Measurements from ENCODE around the gene CENPF. TPM values are rescaled to one million over a fixed set of nuclear protein-coding genes. Genes with fewer than 3 reads are reported as not detected.

Gene CENPF
- total RNA-seq, 1 donor from 2014 or later, result 16.9 TPM

GRCh38 chr1:214623430-214623829, 20.4 kb downstream of the CENPF start:
- DNase-seq (ENCODE audit: low spot score), result no peak

- no peak for DNase-seq (ENCODE audit: low spot score)
Observed at GRCh38 chr1:214632091-214632490, 29.1 kb downstream of the CENPF start.

- DNase-seq (ENCODE audit: low spot score), result no peak
Observed at GRCh38 chr1:214633686-214634085, 30.7 kb downstream of the CENPF start.

GRCh38 chr1:214634267-214634666, 31.3 kb downstream of the CENPF start:
- no peak for DNase-seq (ENCODE audit: low spot score)

- DNase-seq (ENCODE audit: low spot score), result peak; percentile 7
Observed at GRCh38 chr1:214635086-214635485, 32.1 kb downstream of the CENPF start.

GRCh38 chr1:214635506-214635905, 32.5 kb downstream of the CENPF start:
- no peak for DNase-seq (ENCODE audit: low spot score)

GRCh38 chr1:214636436-214636835, 33.4 kb downstream of the CENPF start:
- no peak for DNase-seq (ENCODE audit: low spot score)

- DNase-seq (ENCODE audit: low spot score), result no peak
Observed at GRCh38 chr1:214637125-214637524, 34.1 kb downstream of the CENPF start.

GRCh38 chr1:214637722-214638458, 34.9 kb downstream of the CENPF start:
- peak; percentile 50 for DNase-seq (ENCODE audit: low spot score)

GRCh38 chr1:214638459-214638807, 35.4 kb downstream of the CENPF start:
- DNase-seq (ENCODE audit: low spot score), result no peak

- no peak for DNase-seq (ENCODE audit: low spot score)
Observed at GRCh38 chr1:214638997-214639396, 36.0 kb downstream of the CENPF start.

GRCh38 chr1:214640431-214641213, 37.6 kb downstream of the CENPF start:
- DNase-seq (ENCODE audit: low spot score), result no peak

GRCh38 chr1:214641214-214641895, 38.4 kb downstream of the CENPF start:
- no peak for DNase-seq (ENCODE audit: low spot score)

- DNase-seq (ENCODE audit: low spot score), result no peak
Observed at GRCh38 chr1:214643030-214643429, 40.0 kb downstream of the CENPF start.

GRCh38 chr1:214645712-214646111, 42.7 kb downstream of the CENPF start:
- no peak for DNase-seq (ENCODE audit: low spot score)

- no peak for DNase-seq (ENCODE audit: low spot score)
Observed at GRCh38 chr1:214648801-214649200, 45.8 kb downstream of the CENPF start.

GRCh38 chr1:214649607-214650006, 46.6 kb downstream of the CENPF start:
- no peak for DNase-seq (ENCODE audit: low spot score)

- DNase-seq (ENCODE audit: low spot score), result no peak
Observed at GRCh38 chr1:214650664-214651063, 47.7 kb downstream of the CENPF start.

- no peak for DNase-seq (ENCODE audit: low spot score)
Observed at GRCh38 chr1:214657299-214657698, 54.3 kb downstream of the CENPF start.

GRCh38 chr1:214658175-214658574, 55.2 kb downstream of the CENPF start:
- DNase-seq (ENCODE audit: low spot score), result no peak

- peak; percentile 55 for DNase-seq (ENCODE audit: low spot score)
Observed at GRCh38 chr1:214658785-214659184, 55.8 kb downstream of the CENPF start.

GRCh38 chr1:214660190-214660589, 57.2 kb downstream of the CENPF start:
- no peak for DNase-seq (ENCODE audit: low spot score)

- DNase-seq (ENCODE audit: low spot score), result peak; percentile 96
Observed at GRCh38 chr1:214660900-214661299, 57.9 kb downstream of the CENPF start.
